ENCODE results near the gene MYO1D. TPM values are rescaled to one million over a fixed set of nuclear protein-coding genes. Genes with fewer than 3 reads are reported as not detected.

MYO1D gene
- total and polyA plus RNA-seq, 2 donors (not counting 3 experiments of a cell fraction or from before 2014, with no cell fraction given), result 37.8 to 85.5 TPM

- Histone ChIP-seq H3K9me1 (replicated peaks; ENCODE audit: control insufficient read depth, extremely low read depth, insufficient read depth, low read length) (no peaks in the 10 kb centered on the region), H2AFZ (ENCODE audit: low read depth, low read length) (no peak overlapping the region), H3K27ac (ENCODE audit: insufficient read depth, low read depth, low read length) (no peak overlapping the region), H3K36me3 (ENCODE audit: control insufficient read depth in 2 of 2, extremely low read depth in 1 of 2, insufficient read depth in 2 of 2, low read length in 2 of 2) (no peaks in the 10 kb centered on the region), H3K9me3 (replicated peaks; ENCODE audit: control insufficient read depth, insufficient read depth, low read length) (no peaks in the 10 kb centered on the region), H3K4me2 (ENCODE audit: insufficient read depth, low read length) (no peak overlapping the region), H3K9ac (replicated peaks; ENCODE audit: extremely low read depth, insufficient read depth, low read length) (no peak overlapping the region), H3K27me3 (ENCODE audit: control insufficient read depth in 2 of 2, insufficient read depth in 2 of 2, low read length in 2 of 2) (no peaks in the 10 kb centered on the region), H4K20me1 (replicated peaks; ENCODE audit: control insufficient read depth, extremely low read depth, insufficient read depth, low read length) (no peaks in the 10 kb centered on the region), H3K4me3 (replicated peaks in 1 of 3; ENCODE audit: insufficient read depth in 1 of 3, low read depth in 1 of 3, low read length in 3 of 3) (no peak overlapping the region), H3K4me1 (ENCODE audit: control insufficient read depth, extremely low read depth, insufficient read depth, low read length) (peaks cover 8% of the 10 kb centered on the region), H3K79me2 (ENCODE audit: control insufficient read depth, insufficient read depth, low read length) (peaks cover 32% of the 10 kb centered on the region)
- BruUV-seq (replicated peaks), result no TSS peak
- CTCF ChIA-PET, result interaction anchor here (0.8 to 1.6 kb wide), 3 partner anchors 12 to 80 kb away, joined by 3 to 4 read pairs (median 3); partner anchors contain the start of gene MYO1D
- no peak for DNase-seq (ENCODE audit: low read depth, low spot score)
- dilution Hi-C loops (cut with MboI; ENCODE audit: extremely low pct_ligation_motif_present, low sequenced_read_pairs) (no loop called here), intact Hi-C loops (cut with micrococcal nuclease) (no loop called here)
- POLR2A ChIA-PET, result no interaction called here
- TF ChIP-seq EZH2 (IDR thresholded peaks at IDR 0.05; ENCODE audit: borderline replicate concordance, low read depth, low read length, severe bottlenecking) (no peak), GATA2 (IDR thresholded peaks at IDR 0.05; ENCODE audit: insufficient read depth, insufficient read length, low read depth, low read length) (no peak), POLR2A (IDR thresholded peaks at IDR 0.05; ENCODE audit: low read depth, low read length) (no peak), MYC (IDR thresholded peaks at IDR 0.05; ENCODE audit: low read depth, low read length) (no peak), FOS (IDR thresholded peaks at IDR 0.05; ENCODE audit: borderline replicate concordance, insufficient read depth, low read length) (no peak), JUN (IDR thresholded peaks at IDR 0.05; ENCODE audit: borderline replicate concordance, insufficient read depth, insufficient read length, low read depth) (no peak), POLR2AphosphoS5 (IDR thresholded peaks at IDR 0.05; ENCODE audit: insufficient read depth, low read depth, low read length) (no peak)
- TF ChIP-seq, protein P1, sequence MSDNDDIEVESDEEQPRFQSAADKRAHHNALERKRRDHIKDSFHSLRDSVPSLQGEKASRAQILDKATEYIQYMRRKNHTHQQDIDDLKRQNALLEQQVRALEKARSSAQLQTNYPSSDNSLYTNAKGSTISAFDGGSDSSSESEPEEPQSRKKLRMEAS (IDR thresholded peaks at IDR 0.05; ENCODE audit: insufficient read depth, insufficient read length), result no peak
- TF ChIP-seq, protein P2, sequence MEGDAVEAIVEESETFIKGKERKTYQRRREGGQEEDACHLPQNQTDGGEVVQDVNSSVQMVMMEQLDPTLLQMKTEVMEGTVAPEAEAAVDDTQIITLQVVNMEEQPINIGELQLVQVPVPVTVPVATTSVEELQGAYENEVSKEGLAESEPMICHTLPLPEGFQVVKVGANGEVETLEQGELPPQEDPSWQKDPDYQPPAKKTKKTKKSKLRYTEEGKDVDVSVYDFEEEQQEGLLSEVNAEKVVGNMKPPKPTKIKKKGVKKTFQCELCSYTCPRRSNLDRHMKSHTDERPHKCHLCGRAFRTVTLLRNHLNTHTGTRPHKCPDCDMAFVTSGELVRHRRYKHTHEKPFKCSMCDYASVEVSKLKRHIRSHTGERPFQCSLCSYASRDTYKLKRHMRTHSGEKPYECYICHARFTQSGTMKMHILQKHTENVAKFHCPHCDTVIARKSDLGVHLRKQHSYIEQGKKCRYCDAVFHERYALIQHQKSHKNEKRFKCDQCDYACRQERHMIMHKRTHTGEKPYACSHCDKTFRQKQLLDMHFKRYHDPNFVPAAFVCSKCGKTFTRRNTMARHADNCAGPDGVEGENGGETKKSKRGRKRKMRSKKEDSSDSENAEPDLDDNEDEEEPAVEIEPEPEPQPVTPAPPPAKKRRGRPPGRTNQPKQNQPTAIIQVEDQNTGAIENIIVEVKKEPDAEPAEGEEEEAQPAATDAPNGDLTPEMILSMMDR (IDR thresholded peaks at IDR 0.05; ENCODE audit: extremely low read depth in 1 of 2, insufficient read depth in 1 of 2, low read depth in 1 of 2, low read length in 2 of 2), result no peak
- FAIRE-seq, result no peak
Measured at GRCh38 chr17:32863559-32863958, 13.4 kb downstream of the MYO1D start.
